Esophagus muscularis mucosa (tissue), 3 donors: Measurements from ENCODE around the gene ARHGAP11B.
"Not testable (repeated sequence)": the region's sequence is repeated elsewhere in the genome, so short reads cannot be mapped to it uniquely, and the experiment has no call there.

Experiments used
- CTCF ChIP-seq, 3 experiments: fragments of 200-600 bp in 2 of 3; fragments of 450-650 bp in 1 of 3; sonication (generic) in 2 of 3; IDR thresholded peaks; one replicate each; pipeline ENCODE4 v1.5.1; 2017 to 2019; ENCODE audit warnings: antibody characterized with exemption in 3 of 3, mild to moderate bottlenecking in 2 of 3, moderate library complexity in 1 of 3
- POLR2A ChIP-seq: fragments of 450-650 bp; IDR thresholded peaks from one replicate; pipeline ENCODE4 v1.6.1; 2017; ENCODE audit warnings: antibody characterized with exemption, moderate library complexity, mild to moderate bottlenecking, low read depth

GRCh38 chr15:30603796-30604195 lies 22.1 kb upstream of the ARHGAP11B start, which contains the start of gene GOLGA8H:
- TF ChIP-seq CTCF (IDR thresholded peaks at IDR 0.05); POLR2A: not testable (repeated sequence)
